ENCODE measurements around the gene CCM2.

CCM2 gene

GRCh38 chr7:45080265-45080957, 80.4 kb downstream of the CCM2 start:
- H3K27ac ChIP-seq: no peak overlapping the region
- TF ChIP-seq, protein P1, sequence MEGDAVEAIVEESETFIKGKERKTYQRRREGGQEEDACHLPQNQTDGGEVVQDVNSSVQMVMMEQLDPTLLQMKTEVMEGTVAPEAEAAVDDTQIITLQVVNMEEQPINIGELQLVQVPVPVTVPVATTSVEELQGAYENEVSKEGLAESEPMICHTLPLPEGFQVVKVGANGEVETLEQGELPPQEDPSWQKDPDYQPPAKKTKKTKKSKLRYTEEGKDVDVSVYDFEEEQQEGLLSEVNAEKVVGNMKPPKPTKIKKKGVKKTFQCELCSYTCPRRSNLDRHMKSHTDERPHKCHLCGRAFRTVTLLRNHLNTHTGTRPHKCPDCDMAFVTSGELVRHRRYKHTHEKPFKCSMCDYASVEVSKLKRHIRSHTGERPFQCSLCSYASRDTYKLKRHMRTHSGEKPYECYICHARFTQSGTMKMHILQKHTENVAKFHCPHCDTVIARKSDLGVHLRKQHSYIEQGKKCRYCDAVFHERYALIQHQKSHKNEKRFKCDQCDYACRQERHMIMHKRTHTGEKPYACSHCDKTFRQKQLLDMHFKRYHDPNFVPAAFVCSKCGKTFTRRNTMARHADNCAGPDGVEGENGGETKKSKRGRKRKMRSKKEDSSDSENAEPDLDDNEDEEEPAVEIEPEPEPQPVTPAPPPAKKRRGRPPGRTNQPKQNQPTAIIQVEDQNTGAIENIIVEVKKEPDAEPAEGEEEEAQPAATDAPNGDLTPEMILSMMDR (conservative IDR thresholded peaks at IDR 0.05): no peak
- no peak for TF ChIP-seq ZFX (IDR thresholded peaks at IDR 0.05)

DNA sequence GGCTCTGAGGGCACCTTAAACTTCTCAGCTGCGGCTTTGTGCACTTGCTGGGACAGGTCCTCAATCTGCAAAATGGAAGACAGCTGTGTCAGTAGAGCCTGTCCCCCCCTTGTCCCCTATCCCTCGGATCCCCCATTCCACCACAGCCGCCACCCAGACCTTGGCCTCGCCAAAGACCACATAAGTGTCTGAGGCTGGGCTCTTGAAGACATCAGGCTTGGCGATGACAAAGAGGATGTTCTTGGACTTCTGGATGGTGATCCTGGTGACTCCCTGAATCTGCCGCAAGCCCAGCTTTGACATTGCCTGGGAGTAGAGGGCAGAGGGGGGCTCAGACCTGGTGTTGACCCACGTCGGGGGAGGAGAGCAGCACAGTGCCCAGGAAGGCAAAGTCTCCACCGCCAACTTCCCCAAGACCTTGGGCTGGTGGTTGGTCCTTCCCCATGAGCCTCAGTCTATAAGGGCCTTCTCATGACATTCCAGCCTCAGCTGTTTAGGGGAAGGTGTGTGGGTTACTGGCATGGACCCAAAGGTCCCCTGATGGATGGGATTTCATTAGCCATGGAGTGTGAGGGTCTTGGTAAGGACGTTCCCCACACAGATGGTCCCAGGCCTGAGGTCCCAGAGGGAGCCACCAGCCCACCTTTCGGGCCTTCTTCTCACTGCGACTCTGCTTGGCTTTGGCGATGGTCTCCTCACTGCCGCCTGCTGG, 81.1 kb downstream of the CCM2 start:
- TF ChIP-seq, protein P1 (conservative IDR thresholded peaks at IDR 0.05): no peak
- no peak for TF ChIP-seq ZFX (IDR thresholded peaks at IDR 0.05)

GRCh38 chr7:45081670-45081974, 81.6 kb downstream of the CCM2 start:
- H3K27ac ChIP-seq: no peak overlapping the region
- TF ChIP-seq, protein P1 (conservative IDR thresholded peaks at IDR 0.05): no peak
- TF ChIP-seq ZFX (IDR thresholded peaks at IDR 0.05): no peak

More for the DNA sequence above, 81.1 kb downstream of the CCM2 start:
- H3K27ac ChIP-seq: no peak overlapping the region

- no peak overlapping the region for H3K27ac ChIP-seq
- TF ChIP-seq, protein P1 (conservative IDR thresholded peaks at IDR 0.05): no peak
- TF ChIP-seq ZFX (IDR thresholded peaks at IDR 0.05): no peak
These were observed 82.2 kb downstream of the CCM2 start for GRCh38 chr7:45082031-45082830.

GRCh38 chr7:45082831-45083331, 82.9 kb downstream of the CCM2 start:
- TF ChIP-seq, protein P1 (conservative IDR thresholded peaks at IDR 0.05): no peak
- TF ChIP-seq ZFX (IDR thresholded peaks at IDR 0.05): no peak
- H3K27ac ChIP-seq: no peak overlapping the region

DNA sequence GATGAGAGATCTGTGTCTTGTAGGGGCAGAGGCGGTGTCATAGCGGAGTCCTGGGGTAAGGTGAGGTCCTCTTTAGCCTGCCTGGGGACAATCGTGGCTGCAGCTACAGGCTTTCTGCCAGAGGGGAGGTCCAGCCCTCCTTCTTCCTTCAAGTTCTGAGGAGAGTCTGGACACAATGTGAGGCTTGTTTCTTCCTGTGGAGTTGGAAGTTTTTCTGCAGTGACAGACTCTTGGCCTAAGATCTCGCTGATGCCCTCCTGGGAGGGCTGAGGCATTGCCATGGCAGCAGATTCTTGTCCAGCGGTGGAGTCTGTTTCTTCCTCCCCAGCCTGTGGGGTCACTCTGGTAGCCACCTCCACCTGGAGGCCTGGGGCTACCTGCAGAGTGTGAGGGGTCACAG, 84.3 kb downstream of the CCM2 start:
- H3K27ac ChIP-seq: no peak overlapping the region
- TF ChIP-seq, protein P1 (conservative IDR thresholded peaks at IDR 0.05): no peak
- no peak for TF ChIP-seq ZFX (IDR thresholded peaks at IDR 0.05)
